ENCODE data around the gene ZFHX3. TPM values are rescaled to one million over a fixed set of nuclear protein-coding genes. Genes with fewer than 3 reads are reported as not detected.

Gene ZFHX3
- total RNA-seq, 2 donors from 2014 or later = 0.21 to 0.22 TPM

DNA sequence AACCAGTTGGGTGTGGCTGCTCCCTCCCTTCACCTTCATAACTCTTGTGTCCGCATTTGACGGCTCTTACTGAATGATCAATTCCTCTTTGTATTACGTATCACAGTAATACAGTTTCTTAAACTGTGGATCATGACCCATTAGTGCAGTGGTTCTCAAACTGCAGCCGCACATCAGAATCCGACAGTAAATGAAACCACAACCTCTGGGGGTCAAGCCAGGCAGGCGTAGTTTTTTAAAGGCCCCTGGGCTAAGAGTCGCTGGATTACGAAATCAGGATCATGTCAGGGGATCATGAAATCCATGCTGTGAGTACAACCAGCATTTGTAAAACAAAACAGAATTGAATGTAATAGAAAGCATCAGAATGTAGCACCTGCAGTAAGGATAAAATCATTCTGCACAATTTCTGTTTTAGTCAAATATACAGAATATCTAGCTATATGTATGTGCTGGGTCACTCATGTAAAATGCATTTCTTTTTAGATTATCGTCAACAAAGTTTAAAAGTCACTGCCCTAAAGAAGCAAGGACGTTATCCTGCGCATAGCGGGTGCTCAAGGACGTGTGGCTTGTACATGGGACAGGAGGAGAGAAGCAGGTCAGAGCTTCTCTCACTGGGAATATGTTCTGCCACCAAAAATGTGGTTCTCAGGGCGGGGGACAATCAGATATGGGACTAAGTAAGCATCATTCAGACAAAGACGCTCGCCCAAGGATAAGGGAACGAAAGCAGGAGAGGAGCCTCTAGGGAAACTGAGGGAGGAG is 113.1 kb downstream of the ZFHX3 start:
- peaks cover 4% of the 10 kb centered on the region for H3K4me1 Mint-ChIP-seq
- no peaks in the 10 kb centered on the region for H3K36me3 Mint-ChIP-seq (ENCODE audit: low read depth)
- no peak overlapping the region for H3K4me3 Mint-ChIP-seq
- no peak overlapping the region for H3K27ac Mint-ChIP-seq
- ATAC-seq (replicated peaks) = no peak
- H3K9me3 Mint-ChIP-seq = no peaks in the 10 kb centered on the region
- peaks cover 3% of the 10 kb centered on the region for H3K27me3 Mint-ChIP-seq

DNA sequence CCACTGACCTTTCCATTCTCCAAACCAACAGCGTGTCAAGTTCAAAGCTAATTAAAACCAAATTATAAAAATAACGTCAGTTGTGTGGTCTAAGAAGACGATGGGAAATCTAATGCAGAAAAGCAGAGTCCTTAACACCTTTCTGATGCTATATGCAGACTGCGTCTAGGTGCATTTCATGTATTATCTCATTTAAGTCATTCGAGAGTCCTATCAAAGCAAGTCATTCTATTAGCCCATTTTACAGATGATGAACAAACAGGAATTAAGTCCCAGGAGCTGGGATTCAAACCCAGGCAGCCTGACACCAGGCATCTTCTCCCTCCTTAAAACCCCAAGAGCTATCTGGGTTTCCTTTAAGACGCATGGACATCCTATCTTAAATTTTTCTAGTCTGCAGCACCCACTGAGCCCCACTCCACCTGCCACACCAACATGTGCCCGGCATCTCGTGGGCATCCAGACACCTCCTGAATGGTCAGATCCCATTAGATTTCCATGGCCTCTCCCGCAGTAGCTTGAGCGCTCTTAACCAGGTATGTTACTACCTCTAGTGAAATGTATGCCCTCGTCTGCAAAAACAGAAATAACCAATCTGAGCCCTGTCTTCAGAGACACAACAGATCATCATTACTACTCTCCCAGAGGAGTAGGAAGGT is 115.1 kb downstream of the ZFHX3 start:
- H3K27ac Mint-ChIP-seq = no peak overlapping the region
- H3K27me3 Mint-ChIP-seq = peaks cover 3% of the 10 kb centered on the region
- no peaks in the 10 kb centered on the region for H3K36me3 Mint-ChIP-seq (ENCODE audit: low read depth)
- H3K9me3 Mint-ChIP-seq = no peaks in the 10 kb centered on the region
- H3K4me3 Mint-ChIP-seq = no peak overlapping the region
- ATAC-seq (replicated peaks) = no peak
- peaks cover 4% of the 10 kb centered on the region for H3K4me1 Mint-ChIP-seq

DNA sequence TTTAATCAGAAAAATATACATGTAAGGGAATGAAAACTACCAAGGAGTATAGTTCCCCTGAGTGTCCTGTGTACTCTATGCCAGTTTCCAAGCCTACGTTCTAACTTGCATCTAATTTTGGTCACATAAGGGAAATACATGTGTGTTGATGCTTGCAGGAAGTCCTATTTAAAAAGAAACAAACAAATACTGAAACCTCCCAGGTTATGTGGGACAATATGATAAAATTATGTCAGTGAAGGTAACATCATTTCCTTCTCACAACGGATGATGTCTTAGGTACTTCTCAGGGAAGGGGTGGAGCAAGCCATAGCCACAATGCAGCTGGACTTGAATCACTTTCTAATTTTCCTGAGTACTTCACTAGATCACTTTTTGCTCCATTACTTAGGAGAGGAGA is 115.9 kb downstream of the ZFHX3 start:
- Mint-ChIP-seq H3K4me1 (peaks cover 4% of the 10 kb centered on the region), H3K4me3 (peak overlapping the region; percentile 48), H3K27ac (peak overlapping the region; percentile 25), H3K36me3 (ENCODE audit: low read depth) (no peaks in the 10 kb centered on the region), H3K27me3 (peaks cover 3% of the 10 kb centered on the region), H3K9me3 (no peaks in the 10 kb centered on the region)
- ATAC-seq (replicated peaks) = peak; percentile 43

DNA sequence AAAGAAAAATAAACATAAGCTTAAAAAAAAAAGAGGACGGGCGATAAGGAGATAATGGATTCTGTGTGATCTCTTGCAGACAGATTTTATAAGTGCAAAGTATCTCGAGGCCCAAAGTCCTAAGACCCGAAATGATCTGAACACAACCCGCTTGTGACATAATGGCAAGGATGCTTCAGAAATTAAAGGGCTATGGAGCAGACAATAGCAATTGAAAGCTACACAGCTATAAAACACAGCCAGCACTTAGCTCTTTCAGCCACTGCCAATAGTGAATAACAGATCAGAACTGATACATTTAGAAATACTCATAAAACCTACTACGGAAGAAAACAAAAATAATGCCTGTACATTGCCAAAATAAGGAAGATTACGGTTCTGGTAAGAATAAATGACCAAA is 117.5 kb downstream of the ZFHX3 start:
- no peak for ATAC-seq (replicated peaks)
- Mint-ChIP-seq H3K36me3 (ENCODE audit: low read depth) (no peaks in the 10 kb centered on the region), H3K27me3 (no peaks in the 10 kb centered on the region), H3K4me3 (no peak overlapping the region), H3K27ac (no peak overlapping the region), H3K4me1 (peaks cover 4% of the 10 kb centered on the region), H3K9me3 (no peaks in the 10 kb centered on the region)

DNA sequence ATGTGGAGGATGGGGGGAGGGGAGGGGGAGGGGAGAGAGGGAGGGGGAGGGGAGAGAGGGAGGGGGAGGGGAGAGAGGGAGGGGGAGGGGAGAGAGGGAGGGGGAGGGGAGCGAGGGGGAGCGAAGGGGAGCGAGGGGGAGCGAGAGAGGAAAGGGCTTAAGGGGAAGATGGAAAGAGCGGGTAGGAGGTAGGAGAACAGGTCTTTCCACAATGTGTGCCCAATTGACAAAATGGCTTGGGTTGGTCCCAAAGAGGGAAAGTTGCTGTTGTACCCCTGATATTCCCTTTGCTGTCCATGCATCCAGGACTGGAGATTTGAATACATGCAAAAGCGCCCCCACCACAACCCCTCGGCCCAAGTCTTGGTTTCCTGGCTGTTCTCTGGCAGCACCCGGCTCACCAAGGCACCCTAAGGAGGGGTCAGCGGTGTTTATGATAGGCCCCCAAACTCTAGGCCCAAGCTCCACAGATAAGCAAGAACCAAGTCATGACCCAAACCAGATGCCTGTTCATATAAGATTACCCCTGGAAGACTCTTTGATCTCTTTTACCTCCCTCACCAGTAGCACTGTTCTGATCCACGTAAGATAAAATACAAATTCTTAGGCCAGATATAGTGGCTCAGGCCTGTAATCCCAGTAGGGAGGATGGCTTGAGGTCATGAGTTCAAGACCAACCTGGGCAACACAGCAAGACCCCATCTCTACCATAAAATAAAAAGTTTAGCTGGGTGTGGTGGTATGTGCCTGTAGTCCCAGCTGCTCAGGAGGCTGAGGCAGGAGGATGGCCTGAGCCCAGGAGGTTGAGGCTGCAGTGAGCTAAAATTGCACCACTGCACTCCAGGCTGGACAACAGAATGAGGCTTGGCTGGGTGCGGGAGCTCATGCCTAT is 119.6 kb downstream of the ZFHX3 start:
- H3K4me1 Mint-ChIP-seq = peaks cover 4% of the 10 kb centered on the region
- H3K27me3 Mint-ChIP-seq = no peaks in the 10 kb centered on the region
- H3K27ac Mint-ChIP-seq = no peak overlapping the region
- no peak overlapping the region for H3K4me3 Mint-ChIP-seq
- ATAC-seq (replicated peaks) = no peak
- H3K9me3 Mint-ChIP-seq = no peaks in the 10 kb centered on the region
- H3K36me3 Mint-ChIP-seq (ENCODE audit: low read depth) = no peaks in the 10 kb centered on the region

DNA sequence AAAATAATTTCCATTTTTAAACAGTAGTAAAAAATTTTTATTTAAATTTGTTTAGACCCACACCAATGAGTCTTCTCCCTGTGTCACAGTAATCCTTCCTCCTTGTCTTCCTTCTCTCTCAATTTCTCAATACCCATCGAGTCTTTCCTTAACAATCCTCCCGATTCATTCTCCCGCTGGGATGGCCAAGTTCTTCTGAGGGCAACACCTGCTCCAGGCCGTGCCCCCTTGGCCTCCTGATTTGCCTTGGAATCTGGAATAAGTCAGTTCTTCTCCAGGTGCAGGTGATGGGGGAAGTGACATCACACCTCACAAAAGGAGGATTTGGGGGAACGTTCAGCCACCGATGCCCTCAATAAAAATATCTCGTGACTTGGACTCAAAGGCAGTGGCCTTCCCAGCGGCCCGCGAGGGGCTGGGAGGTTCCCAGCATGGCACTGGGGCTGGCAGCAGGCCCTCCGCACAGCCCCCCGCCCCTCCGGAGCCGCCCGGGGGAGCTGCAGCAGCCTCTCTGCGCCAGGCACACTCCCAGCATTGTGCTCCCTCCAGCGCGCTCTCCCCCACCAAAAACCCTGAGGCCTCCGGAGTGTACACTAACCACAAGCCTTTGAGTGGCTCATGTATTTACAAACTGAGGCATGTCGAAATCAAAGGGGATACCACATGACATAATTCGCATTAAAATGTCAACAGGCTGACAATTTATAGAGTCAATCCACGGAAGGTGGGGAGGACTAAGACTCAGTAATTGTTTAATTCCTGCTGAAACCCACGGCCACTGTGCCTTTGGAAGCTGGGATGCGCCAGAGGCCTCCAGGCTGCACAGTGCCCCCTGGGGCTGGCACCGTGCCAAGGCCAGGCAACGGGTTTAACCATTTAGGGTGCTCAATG is 120.5 kb downstream of the ZFHX3 start:
- Mint-ChIP-seq H3K36me3 (ENCODE audit: low read depth) (no peaks in the 10 kb centered on the region), H3K4me3 (no peak overlapping the region), H3K4me1 (peaks cover 4% of the 10 kb centered on the region), H3K27ac (no peak overlapping the region), H3K9me3 (no peaks in the 10 kb centered on the region), H3K27me3 (no peaks in the 10 kb centered on the region)
- ATAC-seq (replicated peaks) = no peak

DNA sequence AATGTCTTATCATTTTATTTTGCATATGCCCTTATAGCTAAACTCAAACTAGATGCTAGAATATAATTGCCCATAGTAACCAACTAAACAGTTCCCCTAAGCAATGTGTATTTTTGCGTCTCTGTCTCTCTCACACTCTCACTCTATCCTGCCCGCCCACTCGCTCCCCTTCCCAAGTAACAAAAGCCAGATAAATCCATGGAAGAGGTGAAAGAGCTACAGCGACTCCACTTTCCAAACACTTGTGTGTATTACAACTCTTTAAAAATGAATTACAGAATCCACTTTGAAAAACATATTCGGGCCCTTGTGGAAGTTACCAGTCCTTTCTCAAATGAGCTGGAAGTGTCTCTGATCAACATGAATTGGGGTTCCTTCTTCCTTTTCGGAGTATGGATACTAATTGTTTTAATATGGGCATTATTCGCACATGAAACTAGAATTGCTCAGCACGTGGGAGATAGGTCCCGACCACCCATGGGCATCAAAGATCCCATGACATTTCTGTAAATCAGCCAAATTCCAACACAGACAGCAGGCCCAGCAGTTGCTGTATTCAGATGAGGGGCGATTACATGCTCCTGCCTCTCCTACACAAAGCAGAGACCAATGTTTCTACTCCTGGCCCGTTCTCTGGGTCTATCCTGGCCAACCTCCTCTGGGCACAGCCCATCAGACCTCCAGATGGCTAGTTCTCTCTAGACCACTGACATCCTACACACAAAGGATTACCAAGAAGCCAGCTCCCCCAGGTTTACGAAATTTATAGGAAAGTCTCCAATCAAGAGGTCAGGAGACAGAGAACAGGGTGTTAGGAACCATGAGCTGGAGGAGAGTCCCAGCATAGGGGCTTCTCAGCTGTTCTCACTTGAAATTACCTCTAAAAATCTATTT is 121.5 kb downstream of the ZFHX3 start:
- peaks cover under 1% of the 10 kb centered on the region for H3K27me3 Mint-ChIP-seq
- no peaks in the 10 kb centered on the region for H3K9me3 Mint-ChIP-seq
- no peak for ATAC-seq (replicated peaks)

DNA sequence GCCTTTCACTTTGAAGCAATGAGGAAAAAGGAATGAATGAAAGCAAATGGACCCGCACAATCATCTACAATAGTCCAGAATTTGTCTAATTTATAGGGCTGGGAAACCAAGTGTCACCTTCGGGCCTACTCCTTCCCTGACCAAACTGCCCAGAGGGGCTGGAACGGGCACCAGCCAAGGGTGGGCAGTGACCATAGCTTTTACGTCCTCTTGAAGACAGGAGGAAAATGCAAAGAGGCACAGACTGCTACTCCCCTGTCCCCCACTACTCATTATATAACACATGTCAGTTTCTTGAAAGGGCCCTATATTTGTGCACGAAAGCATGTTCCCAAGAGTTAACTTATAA is 122.3 kb downstream of the ZFHX3 start:
- Mint-ChIP-seq H3K9me3 (no peaks in the 10 kb centered on the region), H3K27me3 (peaks cover 4% of the 10 kb centered on the region), H3K27ac (no peak overlapping the region), H3K36me3 (ENCODE audit: low read depth) (no peaks in the 10 kb centered on the region), H3K4me3 (no peak overlapping the region), H3K4me1 (peaks cover 8% of the 10 kb centered on the region)
- ATAC-seq (replicated peaks) = no peak

More for the DNA sequence above, 121.5 kb downstream of the ZFHX3 start:
- H3K4me1 Mint-ChIP-seq = peaks cover 3% of the 10 kb centered on the region
- H3K36me3 Mint-ChIP-seq (ENCODE audit: low read depth) = no peaks in the 10 kb centered on the region
- no peak overlapping the region for H3K4me3 Mint-ChIP-seq
- no peak overlapping the region for H3K27ac Mint-ChIP-seq

DNA sequence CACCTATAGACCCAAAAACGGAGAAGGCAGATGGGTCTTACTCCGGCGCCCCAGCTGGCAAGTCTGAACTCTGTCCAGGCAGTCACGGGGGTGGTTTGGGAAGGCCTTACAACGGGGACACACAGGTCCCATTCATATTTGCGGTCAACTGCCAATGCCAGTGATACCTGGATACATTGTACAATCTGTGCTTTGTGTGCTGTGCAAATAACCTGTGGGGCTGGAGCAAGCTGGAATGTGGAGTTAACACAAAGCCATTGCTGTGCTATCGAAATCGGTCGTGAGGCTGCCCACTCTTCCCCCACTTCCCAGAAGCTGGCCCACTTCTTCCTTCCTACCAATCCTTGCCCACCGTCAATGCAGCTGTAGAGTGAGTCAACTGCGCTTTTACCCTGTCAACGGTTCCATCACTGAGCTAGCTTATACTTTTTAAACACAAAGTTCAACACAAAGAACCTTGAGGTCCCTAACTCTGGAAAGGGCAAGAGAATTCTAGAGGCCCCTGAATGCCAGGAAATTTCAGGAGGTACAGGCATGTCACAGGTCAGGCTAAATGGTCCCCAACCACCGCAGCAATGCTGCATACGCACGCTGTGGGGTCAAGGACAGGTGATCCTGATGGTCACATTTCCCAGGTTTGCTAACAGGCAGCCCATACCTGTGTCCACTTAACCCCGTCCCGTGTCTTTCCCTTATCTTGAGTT is 122.8 kb downstream of the ZFHX3 start:
- no peak for ATAC-seq (replicated peaks)
- H3K4me3 Mint-ChIP-seq = no peak overlapping the region
- no peaks in the 10 kb centered on the region for H3K9me3 Mint-ChIP-seq
- peaks cover 8% of the 10 kb centered on the region for H3K4me1 Mint-ChIP-seq
- H3K27me3 Mint-ChIP-seq = peaks cover 4% of the 10 kb centered on the region
- no peak overlapping the region for H3K27ac Mint-ChIP-seq
- no peaks in the 10 kb centered on the region for H3K36me3 Mint-ChIP-seq (ENCODE audit: low read depth)

DNA sequence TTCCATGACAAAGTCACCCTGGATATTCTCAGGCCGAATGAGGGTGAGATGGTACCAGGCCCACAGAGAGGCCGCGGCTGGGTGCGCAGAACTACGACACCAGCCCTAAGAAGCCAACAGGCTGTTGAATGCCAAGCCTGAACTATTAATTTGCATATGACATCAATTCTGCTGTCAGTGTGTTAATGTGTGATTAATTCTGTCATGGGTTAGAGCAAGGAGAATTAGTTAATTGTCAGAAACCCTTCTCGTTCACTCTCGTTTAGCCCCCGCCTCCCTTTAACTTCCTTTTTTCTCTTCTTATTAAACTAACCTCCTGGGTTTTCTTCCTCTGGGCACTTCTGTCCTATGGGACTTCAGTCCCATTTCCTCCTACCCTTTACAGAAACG is 123.4 kb downstream of the ZFHX3 start:
- no peaks in the 10 kb centered on the region for H3K9me3 Mint-ChIP-seq
- H3K4me3 Mint-ChIP-seq = no peak overlapping the region
- no peak overlapping the region for H3K27ac Mint-ChIP-seq
- H3K4me1 Mint-ChIP-seq = peaks cover 8% of the 10 kb centered on the region
- H3K27me3 Mint-ChIP-seq = peaks cover 4% of the 10 kb centered on the region
- no peak for ATAC-seq (replicated peaks)
- H3K36me3 Mint-ChIP-seq (ENCODE audit: low read depth) = no peaks in the 10 kb centered on the region

DNA sequence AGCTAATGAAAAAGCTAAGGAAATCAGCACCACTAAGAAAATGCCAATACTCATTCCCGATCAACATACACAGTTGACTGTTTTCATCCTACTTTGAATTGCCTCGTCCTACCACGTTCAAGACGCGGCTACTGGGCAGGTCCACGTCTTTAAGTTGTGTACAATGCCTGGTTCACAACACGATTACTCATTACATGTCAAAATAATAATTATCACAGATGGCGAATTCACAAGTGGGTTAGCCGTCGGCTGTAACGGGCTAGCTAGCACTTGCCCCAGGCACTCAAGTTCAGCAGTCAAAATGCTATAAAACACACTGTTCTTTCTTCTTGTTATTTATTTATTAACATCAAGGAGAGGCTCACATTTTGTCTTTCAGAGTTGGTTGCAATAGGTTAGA is 124.2 kb downstream of the ZFHX3 start:
- peaks cover 4% of the 10 kb centered on the region for H3K27me3 Mint-ChIP-seq
- H3K9me3 Mint-ChIP-seq = no peaks in the 10 kb centered on the region
- H3K4me3 Mint-ChIP-seq = no peak overlapping the region
- H3K4me1 Mint-ChIP-seq = peaks cover 8% of the 10 kb centered on the region
- no peak overlapping the region for H3K27ac Mint-ChIP-seq
- no peak for ATAC-seq (replicated peaks)
- H3K36me3 Mint-ChIP-seq (ENCODE audit: low read depth) = no peaks in the 10 kb centered on the region

DNA sequence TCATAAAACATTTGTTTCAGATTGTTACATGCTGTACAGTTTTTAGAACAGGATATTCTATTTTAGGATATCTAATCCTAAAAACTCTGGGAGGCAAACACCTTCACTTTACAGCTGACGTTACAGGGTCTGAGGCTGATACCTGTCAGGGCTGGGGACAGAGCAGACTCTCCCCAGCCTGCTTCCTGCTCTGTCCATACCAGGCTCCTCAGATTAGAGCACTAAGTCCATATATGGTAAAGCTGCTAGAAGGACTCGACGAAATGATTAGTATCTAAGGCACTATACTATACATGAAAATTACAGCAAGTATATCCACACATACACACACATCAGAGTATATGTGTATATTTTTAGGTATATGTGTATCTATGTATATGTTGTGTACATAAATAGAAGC is 125.2 kb downstream of the ZFHX3 start:
- Mint-ChIP-seq H3K27me3 (peaks cover 4% of the 10 kb centered on the region), H3K27ac (no peak overlapping the region), H3K4me1 (peaks cover 8% of the 10 kb centered on the region), H3K36me3 (ENCODE audit: low read depth) (no peaks in the 10 kb centered on the region), H3K4me3 (no peak overlapping the region), H3K9me3 (no peaks in the 10 kb centered on the region)
- no peak for ATAC-seq (replicated peaks)

DNA sequence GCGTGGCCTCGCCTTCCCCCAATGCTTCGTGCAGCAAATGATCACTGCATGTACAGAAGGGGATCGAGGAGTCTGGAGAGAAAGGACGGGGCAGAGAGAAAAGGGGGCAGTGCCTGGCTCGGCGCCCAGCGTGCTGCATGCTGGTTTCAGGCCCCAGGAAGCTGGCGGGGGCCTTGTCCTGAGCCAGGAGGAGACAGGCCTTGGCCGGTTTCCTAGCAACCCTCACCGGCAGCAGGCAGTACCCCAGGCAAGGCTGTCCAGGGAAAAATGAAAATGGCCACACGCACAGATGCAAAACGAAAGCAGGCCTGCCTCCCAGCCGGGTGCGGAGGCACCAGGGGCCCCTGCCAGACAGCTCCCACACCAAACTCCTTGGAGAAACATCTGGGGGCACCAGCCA is 126.3 kb downstream of the ZFHX3 start:
- H3K27ac Mint-ChIP-seq = peak overlapping the region; percentile 78
- H3K36me3 Mint-ChIP-seq (ENCODE audit: low read depth) = no peaks in the 10 kb centered on the region
- peaks cover 8% of the 10 kb centered on the region for H3K4me1 Mint-ChIP-seq
- peak overlapping the region; percentile 64 for H3K4me3 Mint-ChIP-seq
- no peak for ATAC-seq (replicated peaks)
- no peaks in the 10 kb centered on the region for H3K9me3 Mint-ChIP-seq
- peaks cover 4% of the 10 kb centered on the region for H3K27me3 Mint-ChIP-seq
